B cell (primary cell): ENCODE data around the gene PDLIM7. TPM values are rescaled to one million over a fixed set of nuclear protein-coding genes. Genes with fewer than 3 reads are reported as not detected.

Experiments used
- ATAC-seq: fragments of 200-7000 bp; cut with Tn5 transposase; one replicate; pipeline ENCODE4 v1.10.0; 2021; ENCODE audit warnings: low read depth, mild to moderate bottlenecking, moderate number of reproducible peaks, moderate library complexity
- CTCF ChIA-PET: fragments of 350-600 bp; sonication (Branson Sonifier 250); formaldehyde crosslinking; loops from one replicate; lab custom pipeline; 2021; ENCODE audit warnings: antibody characterized with exemption, inconsistent platforms; lab: Charles Lee
- POLR2A ChIA-PET: fragments of 350-600 bp; sonication (Branson Sonifier 250); formaldehyde crosslinking; loops from one replicate; lab custom pipeline; 2021; ENCODE audit warnings: antibody characterized with exemption; lab: Charles Lee
- DNase-seq: peaks from one replicate; pipeline ENCODE4 v3.0.0; 2013
- H2AFZ ChIP-seq: 2 replicates; pipeline ENCODE4 v1.6.1; 2012; ENCODE audit warnings: mild to moderate bottlenecking, low read depth, low read length; ENCODE audit not compliant: insufficient read depth, poor library complexity, severe bottlenecking
- H3K27ac ChIP-seq, 2 donors: 1 replicate in 1 of 2; 2 replicates in 1 of 2; pipeline ENCODE4 v1.5.1; 2012 to 2013; ENCODE audit warnings: low read length in 2 of 2, mild to moderate bottlenecking in 2 of 2, moderate library complexity in 1 of 2
- H3K27me3 ChIP-seq, 4 experiments: fragments of 200-600 bp in 1 of 4; sonication (generic) in 1 of 4; replicated peaks in 1 of 4; 1 replicate in 2 of 4; 2 replicates in 2 of 4; pipeline versions ENCODE4 v1.6.1 to v1.7.0; 2013 to 2016; ENCODE audit warnings: low read length in 3 of 4, mild to moderate bottlenecking in 2 of 4, mixed read lengths in 1 of 4, moderate library complexity in 1 of 4; ENCODE audit not compliant: insufficient read depth in 4 of 4, control insufficient read depth in 3 of 4; ENCODE audit errors: control extremely low read depth in 1 of 4
- H3K36me3 ChIP-seq, 2 experiments: replicated peaks in 1 of 2; 1 replicate in 1 of 2; 2 replicates in 1 of 2; pipeline versions ENCODE4 v1.6.1 to v1.7.1; 2013; ENCODE audit warnings: low read length in 1 of 2; ENCODE audit not compliant: insufficient read depth in 2 of 2, control insufficient read depth in 1 of 2; ENCODE audit errors: control extremely low read depth in 1 of 2, extremely low read depth in 1 of 2
- H3K4me1 ChIP-seq, 2 donors: fragments of 200-600 bp in 1 of 2; sonication (generic) in 1 of 2; 1 replicate in 1 of 2; 2 replicates in 1 of 2; pipeline versions ENCODE4 v1.5.1 to v1.6.1; 2013 to 2017; ENCODE audit warnings: low read length in 2 of 2; ENCODE audit not compliant: control insufficient read depth in 2 of 2, insufficient read depth in 2 of 2
- H3K4me2 ChIP-seq: replicated peaks from 2 replicates; pipeline ENCODE3; 2012; ENCODE audit warnings: mild to moderate bottlenecking, low read depth, low read length; ENCODE audit not compliant: poor library complexity, severe bottlenecking
- H3K4me3 ChIP-seq, 5 experiments: fragments of 200-600 bp in 1 of 5; sonication (generic) in 1 of 5; 1 replicate in 3 of 5; 2 replicates in 2 of 5; pipeline versions ENCODE4 v1.5.1 to v1.7.0; 2011 to 2016; ENCODE audit warnings: low read length in 4 of 5, mild to moderate bottlenecking in 4 of 5, low read depth in 2 of 5, control low read depth in 1 of 5, moderate library complexity in 1 of 5; ENCODE audit not compliant: insufficient read depth in 1 of 5; ENCODE audit errors: control extremely low read depth in 1 of 5, extremely low read depth in 1 of 5
- H3K79me2 ChIP-seq: fragments of 200-600 bp; sonication (generic); one replicate; pipeline ENCODE4 v1.6.0; 2016; ENCODE audit warnings: low read length; ENCODE audit not compliant: control insufficient read depth, insufficient read depth
- H3K9ac ChIP-seq: fragments of 200-600 bp; sonication (generic); 2 replicates; pipeline ENCODE4 v1.6.1; 2017; ENCODE audit warnings: mild to moderate bottlenecking, low read length, moderate library complexity
- H3K9me3 ChIP-seq, 3 donors: one replicate each; pipeline versions ENCODE4 v1.6.1 to v1.7.1; 2013; ENCODE audit warnings: low read length in 2 of 3; ENCODE audit not compliant: control insufficient read depth in 2 of 3, insufficient read depth in 1 of 3; ENCODE audit errors: control extremely low read depth in 1 of 3
- H4K20me1 ChIP-seq: 2 replicates; pipeline ENCODE4 v1.6.0; 2012; ENCODE audit warnings: mild to moderate bottlenecking, low read length; ENCODE audit not compliant: insufficient read depth, control insufficient read depth, poor library complexity, severe bottlenecking
- H3K27ac Mint-ChIP-seq: one replicate; pipeline ENCODE4 v1.8.0; 2021; ENCODE audit warnings: mixed read lengths
- H3K27me3 Mint-ChIP-seq: one replicate; pipeline ENCODE4 v1.8.0; 2021; ENCODE audit warnings: mixed read lengths
- H3K4me1 Mint-ChIP-seq: one replicate; pipeline ENCODE4 v1.8.0; 2021; ENCODE audit warnings: mixed read lengths
- H3K4me3 Mint-ChIP-seq: one replicate; pipeline ENCODE4 v1.8.0; 2021; ENCODE audit warnings: mixed read lengths
- H3K9me3 Mint-ChIP-seq: one replicate; pipeline ENCODE4 v1.8.0; 2022; ENCODE audit warnings: mixed read lengths; ENCODE audit not compliant: insufficient read depth
- EZH2 ChIP-seq: IDR thresholded peaks from 2 replicates; pipeline ENCODE4 v1.6.1; 2012; ENCODE audit warnings: borderline replicate concordance, low read depth, mild to moderate bottlenecking, moderate library complexity, low read length; ENCODE audit not compliant: insufficient read depth, poor library complexity, severe bottlenecking
- WGBS: methylation state at CpG from one replicate; pipeline ENCODE4 v1.1.5; 2013; ENCODE audit warnings: missing lambda C conversion rate; ENCODE audit not compliant: insufficient coverage; 5-methylcytosine and 5-hydroxymethylcytosine counted together
- intact Hi-C: fragments of 100-400 bp; cut with micrococcal nuclease; formaldehyde crosslinking; loops from one replicate; pipeline ENCODE4 v1.10.0; 2022
- polyA plus RNA-seq: library from polyadenylated mRNA; depleted of rRNA; stranded (reverse); fragments of >200 nt; gene quantifications from 2 replicates; pipeline ENCODE4 v1.2.3, GENCODE V29; 2012
- total RNA-seq, 2 donors: library from RNA; stranded (reverse); fragments of 120-200 nt in 1 of 2; gene quantifications; 1 replicate in 1 of 2; 2 replicates in 1 of 2; pipeline versions ENCODE4 v1.2.3 to v1.2.4, GENCODE V29; 2013 to 2022
- TF ChIP-seq, protein P1 (sequence below): fragments of 200-600 bp; IDR thresholded peaks from one replicate; pipeline ENCODE4 v1.8.0; 2022; ENCODE audit warnings: antibody characterized with exemption, mild to moderate bottlenecking

PDLIM7 gene
- total and polyA plus RNA-seq, 2 donors (not counting 1 experiment from before 2014, with no cell fraction given): 23.9 to 25.8 TPM

DNA sequence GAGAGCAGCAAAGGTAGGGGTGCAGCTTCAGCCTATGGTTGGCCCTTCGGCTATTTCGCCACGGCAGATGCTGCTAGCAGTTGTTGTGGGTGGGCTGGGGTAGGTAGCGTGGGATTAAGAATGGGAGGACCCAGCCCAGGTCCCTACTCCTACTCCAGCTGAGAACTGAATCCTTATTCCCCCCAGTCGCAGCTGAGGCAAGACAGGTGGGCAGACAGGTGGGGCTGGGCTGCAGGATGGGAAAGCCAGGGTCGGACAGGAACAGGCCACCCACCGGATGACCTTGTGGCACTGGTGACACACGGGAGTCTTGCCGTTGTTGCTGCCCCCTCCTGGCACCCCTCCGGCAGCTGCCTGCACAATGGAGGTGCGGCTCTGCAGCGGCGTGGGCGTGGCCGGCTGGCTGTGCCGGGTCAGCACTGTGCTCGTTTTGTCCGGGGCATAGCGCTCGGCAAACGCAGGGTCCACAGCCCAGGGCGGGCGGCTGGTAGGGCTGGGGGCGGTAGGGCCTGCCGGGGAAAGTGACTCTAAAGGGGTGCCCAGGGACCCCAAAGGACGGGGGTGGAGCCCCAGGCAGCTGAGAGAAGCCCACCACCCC, 8.2 kb downstream of the PDLIM7 start:
- peaks cover 6 to 9% of the 10 kb centered on the region in 2 donors for H3K4me1 ChIP-seq
- peaks cover 0 to 8% of the 10 kb centered on the region in 2 experiments for H3K36me3 ChIP-seq
- H3K4me3 ChIP-seq: no peak overlapping the region
- no peak for ATAC-seq
- H3K79me2 ChIP-seq: peaks cover 3% of the 10 kb centered on the region
- ChIA-PET POLR2A (interaction anchor here (0.6 kb wide), 1 partner anchor 107 kb away, joined by 3 read pairs; no protein-coding TSS in a partner anchor), CTCF (interaction anchor here (0.9 to 2.1 kb wide), 5 partner anchors 9 to 99 kb away, joined by 3 to 11 read pairs (median 5); no protein-coding TSS in a partner anchor)
- H3K4me2 ChIP-seq: no peak overlapping the region
- H2AFZ ChIP-seq: no peak overlapping the region
- no peak for DNase-seq
- intact Hi-C loops: no loop called here
- no peaks in the 10 kb centered on the region for H4K20me1 ChIP-seq
- no peak overlapping the region for H3K4me3 Mint-ChIP-seq
- H3K27me3 Mint-ChIP-seq: no peaks in the 10 kb centered on the region
- no peak overlapping the region for H3K9ac ChIP-seq
- no peak overlapping the region for H3K27ac ChIP-seq
- H3K9me3 Mint-ChIP-seq: no peaks in the 10 kb centered on the region
- H3K4me1 Mint-ChIP-seq: peaks cover 14% of the 10 kb centered on the region
- no peak overlapping the region for H3K27ac Mint-ChIP-seq
- WGBS: 89% methylated on average over 21 of the region's 26 CpGs
- no peaks in the 10 kb centered on the region for H3K9me3 ChIP-seq
- H3K27me3 ChIP-seq: no peaks in the 10 kb centered on the region
- no peak for TF ChIP-seq EZH2
- TF ChIP-seq, protein P1, sequence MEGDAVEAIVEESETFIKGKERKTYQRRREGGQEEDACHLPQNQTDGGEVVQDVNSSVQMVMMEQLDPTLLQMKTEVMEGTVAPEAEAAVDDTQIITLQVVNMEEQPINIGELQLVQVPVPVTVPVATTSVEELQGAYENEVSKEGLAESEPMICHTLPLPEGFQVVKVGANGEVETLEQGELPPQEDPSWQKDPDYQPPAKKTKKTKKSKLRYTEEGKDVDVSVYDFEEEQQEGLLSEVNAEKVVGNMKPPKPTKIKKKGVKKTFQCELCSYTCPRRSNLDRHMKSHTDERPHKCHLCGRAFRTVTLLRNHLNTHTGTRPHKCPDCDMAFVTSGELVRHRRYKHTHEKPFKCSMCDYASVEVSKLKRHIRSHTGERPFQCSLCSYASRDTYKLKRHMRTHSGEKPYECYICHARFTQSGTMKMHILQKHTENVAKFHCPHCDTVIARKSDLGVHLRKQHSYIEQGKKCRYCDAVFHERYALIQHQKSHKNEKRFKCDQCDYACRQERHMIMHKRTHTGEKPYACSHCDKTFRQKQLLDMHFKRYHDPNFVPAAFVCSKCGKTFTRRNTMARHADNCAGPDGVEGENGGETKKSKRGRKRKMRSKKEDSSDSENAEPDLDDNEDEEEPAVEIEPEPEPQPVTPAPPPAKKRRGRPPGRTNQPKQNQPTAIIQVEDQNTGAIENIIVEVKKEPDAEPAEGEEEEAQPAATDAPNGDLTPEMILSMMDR: no peak

DNA sequence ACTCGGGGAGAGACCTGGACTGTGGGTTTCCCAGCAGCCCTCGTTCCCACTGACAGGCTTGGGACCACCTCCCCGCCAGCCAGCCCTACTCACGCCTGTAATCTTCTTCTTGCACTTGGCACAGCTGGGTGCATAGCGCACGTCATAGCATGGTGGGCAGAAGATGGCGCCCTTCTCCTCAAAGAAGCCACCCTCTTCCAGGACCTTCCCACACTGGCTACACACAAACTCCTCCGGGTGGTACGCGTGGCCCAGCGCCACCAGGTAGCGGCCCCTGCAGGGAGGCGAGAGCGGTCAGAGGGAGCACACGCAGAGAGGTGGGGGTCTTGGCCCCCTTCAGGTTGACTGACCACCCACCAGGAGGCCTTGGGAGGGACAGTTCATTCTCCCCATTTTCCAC, 9.4 kb downstream of the PDLIM7 start:
- Mint-ChIP-seq H3K4me1 (peaks cover 2% of the 10 kb centered on the region), H3K27ac (no peak overlapping the region), H3K27me3 (no peaks in the 10 kb centered on the region), H3K4me3 (no peak overlapping the region), H3K9me3 (no peaks in the 10 kb centered on the region)
- ChIA-PET POLR2A (no interaction called here), CTCF (interaction anchor here (2.1 kb wide), 1 partner anchor 14 kb away, joined by 11 read pairs; no protein-coding TSS in a partner anchor)
- 87% methylated on average over 7 of the region's 15 CpGs for WGBS
- intact Hi-C loops: no loop called here
- Histone ChIP-seq H3K4me1 (no peaks in the 10 kb centered on the region), H3K36me3 (peaks cover 0 to 8% of the 10 kb centered on the region in 2 experiments), H4K20me1 (no peaks in the 10 kb centered on the region), H3K27me3 (no peaks in the 10 kb centered on the region), H3K4me2 (no peak overlapping the region), H3K9me3 (no peaks in the 10 kb centered on the region), H3K4me3 (no peak overlapping the region), H3K9ac (no peak overlapping the region), H3K79me2 (peaks cover 3% of the 10 kb centered on the region), H3K27ac (no peak overlapping the region), H2AFZ (no peak overlapping the region)
- DNase-seq (no peak), ATAC-seq (no peak)
- TF ChIP-seq, protein P1: no peak
- no peak for TF ChIP-seq EZH2
